Colonic mucosa (tissue), 4 donors: ENCODE data around the gene PPP1R16B. TPM values are rescaled to one million over a fixed set of nuclear protein-coding genes. Genes with fewer than 3 reads are reported as not detected.

ENCODE experiments used
- DNase-seq: peaks from one replicate; pipeline ENCODE4 v3.0.0-alpha.2; 2020
- H3K27ac ChIP-seq: fragments of 200-600 bp; one replicate; pipeline ENCODE4 v1.8.0; 2021
- H3K27me3 ChIP-seq: fragments of 200-600 bp; one replicate; pipeline ENCODE4 v1.8.0; 2021
- H3K36me3 ChIP-seq: fragments of 200-600 bp; one replicate; pipeline ENCODE4 v1.8.0; 2021
- H3K4me1 ChIP-seq: fragments of 200-600 bp; one replicate; pipeline ENCODE4 v1.8.0; 2021; ENCODE audit warnings: mild to moderate bottlenecking
- H3K4me3 ChIP-seq: fragments of 200-600 bp; one replicate; pipeline ENCODE4 v1.8.0; 2021
- H3K9ac ChIP-seq, 2 donors: one replicate each; pipeline ENCODE4 v1.7.0; 2013; ENCODE audit warnings: control low read depth in 2 of 2, low read depth in 2 of 2, low read length in 2 of 2
- H3K9me3 ChIP-seq: fragments of 200-600 bp; one replicate; pipeline ENCODE4 v1.8.0; 2021
- intact Hi-C: fragments of 100-400 bp; cut with DNase I; formaldehyde crosslinking; loops from one replicate; pipeline ENCODE4 v1.14.1; 2022
- total RNA-seq, 2 donors: library from RNA; stranded (reverse); fragmentation: NEBNext Ultra II Directional in 1 of 2; extraction: Animal tissue kit (Norgen Biotek cat#: 25700) in 1 of 2; gene quantifications; one replicate each; pipeline ENCODE4 v1.2.1, GENCODE V29; 2021
- TF ChIP-seq, protein P1 (sequence below): fragments of 200-600 bp; IDR thresholded peaks from one replicate; pipeline ENCODE4 v1.8.0; 2022; ENCODE audit warnings: antibody characterized with exemption, mild to moderate bottlenecking
- donor health status: healthy.
- donor health status: DM: no; HTN: no; CAD: no.
- donor health status: DM: no; HTN: no; CAD: no.

Gene PPP1R16B
- total RNA-seq, 2 donors from 2014 or later = 2.0 to 2.1 TPM

DNA sequence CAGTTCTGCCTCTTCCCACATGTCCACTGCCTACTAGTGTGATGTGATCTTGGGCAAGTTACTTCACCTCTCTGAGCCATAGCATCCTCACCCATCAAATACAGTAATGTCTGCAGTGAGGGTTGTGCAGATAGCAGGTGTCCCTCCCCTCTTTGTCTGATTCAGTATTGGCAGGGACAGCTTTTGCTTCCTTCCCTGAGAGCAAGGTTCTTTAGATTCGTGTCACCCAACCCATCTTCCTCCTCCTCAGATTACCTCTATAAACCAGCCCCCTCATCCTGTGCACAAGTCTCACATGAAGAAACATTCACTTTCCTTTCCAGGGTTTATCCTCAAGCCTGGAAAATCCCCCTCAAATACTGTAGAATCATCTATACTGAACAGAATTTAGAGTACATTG, 41.9 kb upstream of the PPP1R16B start:
- H3K36me3 ChIP-seq = no peaks in the 10 kb centered on the region
- DNase-seq = no peak
- no peak overlapping the region for H3K9ac ChIP-seq
- H3K4me3 ChIP-seq = no peak overlapping the region
- intact Hi-C loops = no loop called here
- no peak overlapping the region for H3K27ac ChIP-seq
- TF ChIP-seq, protein P1, sequence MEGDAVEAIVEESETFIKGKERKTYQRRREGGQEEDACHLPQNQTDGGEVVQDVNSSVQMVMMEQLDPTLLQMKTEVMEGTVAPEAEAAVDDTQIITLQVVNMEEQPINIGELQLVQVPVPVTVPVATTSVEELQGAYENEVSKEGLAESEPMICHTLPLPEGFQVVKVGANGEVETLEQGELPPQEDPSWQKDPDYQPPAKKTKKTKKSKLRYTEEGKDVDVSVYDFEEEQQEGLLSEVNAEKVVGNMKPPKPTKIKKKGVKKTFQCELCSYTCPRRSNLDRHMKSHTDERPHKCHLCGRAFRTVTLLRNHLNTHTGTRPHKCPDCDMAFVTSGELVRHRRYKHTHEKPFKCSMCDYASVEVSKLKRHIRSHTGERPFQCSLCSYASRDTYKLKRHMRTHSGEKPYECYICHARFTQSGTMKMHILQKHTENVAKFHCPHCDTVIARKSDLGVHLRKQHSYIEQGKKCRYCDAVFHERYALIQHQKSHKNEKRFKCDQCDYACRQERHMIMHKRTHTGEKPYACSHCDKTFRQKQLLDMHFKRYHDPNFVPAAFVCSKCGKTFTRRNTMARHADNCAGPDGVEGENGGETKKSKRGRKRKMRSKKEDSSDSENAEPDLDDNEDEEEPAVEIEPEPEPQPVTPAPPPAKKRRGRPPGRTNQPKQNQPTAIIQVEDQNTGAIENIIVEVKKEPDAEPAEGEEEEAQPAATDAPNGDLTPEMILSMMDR = no peak
- no peaks in the 10 kb centered on the region for H3K9me3 ChIP-seq
- H3K27me3 ChIP-seq = no peaks in the 10 kb centered on the region
- H3K4me1 ChIP-seq = no peaks in the 10 kb centered on the region

DNA sequence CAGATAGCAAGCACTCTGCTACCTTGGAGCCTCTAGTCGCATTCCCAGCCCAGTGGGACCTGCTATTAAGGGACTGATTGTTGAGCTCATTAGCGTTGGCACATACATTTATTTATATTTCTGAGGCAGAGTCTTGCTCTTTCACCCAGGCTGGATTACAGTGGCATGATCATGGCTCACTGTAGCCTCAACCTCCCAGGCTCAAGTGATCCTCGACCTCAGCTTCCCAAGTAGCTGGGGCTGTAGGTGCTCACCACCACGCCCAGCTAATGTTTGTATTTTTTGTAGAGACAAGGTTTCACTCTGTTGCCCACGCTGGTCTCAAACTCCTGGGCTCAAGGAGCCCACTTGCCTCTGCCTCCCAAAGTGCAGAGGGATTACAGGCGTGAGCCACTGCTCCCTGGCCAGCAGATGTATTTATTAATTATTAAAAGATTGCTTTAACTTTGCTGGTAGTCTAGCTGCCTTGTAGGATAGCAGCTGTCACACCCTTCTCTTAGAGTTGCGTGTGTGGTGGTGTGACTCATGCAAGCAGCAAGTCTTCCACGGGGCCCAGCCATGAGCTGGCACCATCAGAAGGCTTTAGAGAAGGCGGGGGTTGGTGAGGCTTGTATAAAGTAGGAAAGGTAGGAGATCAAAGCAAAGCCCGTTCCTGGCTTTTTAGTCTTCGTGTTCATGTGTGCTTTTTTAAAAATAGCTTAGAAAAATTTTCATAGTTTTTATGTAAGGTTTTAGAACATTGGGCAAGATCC, 40.8 kb upstream of the PPP1R16B start:
- intact Hi-C loops = no loop called here
- Histone ChIP-seq H3K4me3 (no peak overlapping the region), H3K27ac (no peak overlapping the region), H3K9ac (no peak overlapping the region), H3K36me3 (no peaks in the 10 kb centered on the region), H3K27me3 (no peaks in the 10 kb centered on the region), H3K9me3 (no peaks in the 10 kb centered on the region), H3K4me1 (no peaks in the 10 kb centered on the region)
- DNase-seq = no peak
- TF ChIP-seq, protein P1 = no peak

DNA sequence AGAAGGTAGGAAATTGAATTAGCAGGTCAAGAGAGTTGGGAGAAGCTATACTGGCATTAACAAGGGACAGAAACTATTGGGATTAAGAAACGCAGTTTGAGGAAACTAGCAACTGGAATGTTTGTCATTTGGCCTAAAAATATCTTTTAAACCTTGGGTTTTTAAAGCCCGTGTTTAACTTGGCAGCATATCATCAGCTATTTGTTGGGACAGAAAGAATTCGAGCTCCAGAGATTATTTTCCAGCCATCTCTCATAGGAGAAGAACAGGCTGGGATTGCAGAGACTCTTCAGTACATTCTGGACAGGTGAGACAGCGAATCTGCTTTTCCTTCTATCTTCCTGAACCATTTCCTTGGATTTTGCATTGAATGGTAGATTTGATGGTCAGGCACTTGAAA, 39.4 kb upstream of the PPP1R16B start:
- Histone ChIP-seq H3K9me3 (no peaks in the 10 kb centered on the region), H3K27me3 (no peaks in the 10 kb centered on the region), H3K4me3 (no peak overlapping the region), H3K36me3 (no peaks in the 10 kb centered on the region), H3K9ac (no peak overlapping the region), H3K4me1 (no peaks in the 10 kb centered on the region), H3K27ac (no peak overlapping the region)
- DNase-seq = no peak
- TF ChIP-seq, protein P1 = no peak
- intact Hi-C loops = no loop called here

DNA sequence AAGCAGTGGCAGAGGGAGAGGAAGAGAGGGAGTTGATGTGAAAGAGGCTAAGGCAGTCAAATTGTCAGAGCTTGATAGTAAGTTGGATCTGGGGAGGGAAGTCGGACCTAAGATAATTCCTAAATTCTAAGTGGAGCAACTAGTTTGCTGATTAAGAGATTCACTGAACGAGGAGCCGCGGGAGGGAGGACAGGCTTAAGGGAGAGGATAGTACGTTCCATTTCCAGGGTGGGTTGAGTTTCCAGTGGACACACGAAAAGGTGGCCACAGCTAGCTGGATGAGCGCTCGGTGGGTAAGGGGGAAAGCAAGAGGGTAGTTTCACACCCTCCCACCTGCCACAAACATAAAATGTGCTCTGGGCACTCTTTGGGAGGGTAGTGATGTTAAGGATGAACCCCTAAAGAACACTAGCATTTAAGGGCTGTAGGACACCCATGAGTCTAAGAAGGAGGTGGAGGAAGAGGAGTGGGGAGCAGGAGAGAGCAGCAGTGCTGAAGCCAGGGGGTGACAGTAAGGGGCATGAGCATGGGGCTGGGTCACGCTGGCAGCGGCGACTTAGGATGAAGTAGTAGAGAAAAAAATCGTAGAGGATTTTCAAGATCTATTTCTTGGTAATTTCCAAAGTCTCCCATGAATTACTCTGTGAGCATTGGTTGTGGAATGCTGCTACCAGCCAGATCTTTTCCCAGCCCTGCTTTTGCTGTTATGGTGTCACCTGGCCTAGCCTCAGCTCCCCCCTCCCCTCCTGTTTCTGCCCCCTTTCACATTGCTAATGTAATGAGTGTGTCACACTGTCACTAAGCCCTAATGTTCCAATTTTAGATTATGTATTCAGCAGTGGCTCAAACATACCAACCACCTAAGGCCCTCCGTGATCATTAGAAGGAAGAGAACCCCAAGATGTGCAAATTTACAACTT, 35.9 kb upstream of the PPP1R16B start:
- Histone ChIP-seq H3K27me3 (no peaks in the 10 kb centered on the region), H3K27ac (no peak overlapping the region), H3K9ac (no peak overlapping the region), H3K4me1 (no peaks in the 10 kb centered on the region), H3K4me3 (no peak overlapping the region), H3K36me3 (no peaks in the 10 kb centered on the region), H3K9me3 (no peaks in the 10 kb centered on the region)
- DNase-seq = no peak
- TF ChIP-seq, protein P1 = no peak
- intact Hi-C loops = no loop called here

DNA sequence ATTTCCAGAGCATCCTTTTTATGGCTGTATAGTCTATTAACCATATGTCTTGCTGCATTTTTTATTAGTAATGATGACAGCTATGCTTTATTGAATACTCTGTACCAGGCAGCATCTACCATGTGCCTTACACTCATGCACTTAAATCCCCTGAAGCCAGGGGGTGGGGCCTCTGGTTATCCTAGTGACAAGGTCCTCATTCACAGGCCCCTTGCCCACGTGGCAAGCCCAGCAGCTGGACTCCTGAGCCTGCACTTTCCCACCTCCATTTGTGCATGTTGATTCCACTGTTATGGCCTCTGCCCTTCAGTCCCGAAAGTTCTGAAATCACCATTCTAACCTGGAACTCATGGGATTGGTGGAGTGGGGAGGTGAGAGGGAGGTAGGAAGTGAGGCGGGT, 35.0 kb upstream of the PPP1R16B start:
- Histone ChIP-seq H3K36me3 (no peaks in the 10 kb centered on the region), H3K4me3 (no peak overlapping the region), H3K4me1 (no peaks in the 10 kb centered on the region), H3K9me3 (no peaks in the 10 kb centered on the region), H3K9ac (no peak overlapping the region), H3K27ac (no peak overlapping the region), H3K27me3 (no peaks in the 10 kb centered on the region)
- DNase-seq = no peak
- intact Hi-C loops = no loop called here
- TF ChIP-seq, protein P1 = no peak
